Middle frontal gyrus (tissue), 1 donor: ENCODE data around the gene IKZF1.

Experiments used
- DNase-seq: peaks from one replicate; pipeline ENCODE4 v3.0.0-alpha.2; 2015; ENCODE audit warnings: low spot score; ENCODE audit errors: extremely low spot score

IKZF1 gene

GRCh38 chr7:50353894-50354595 lies 49.5 kb downstream of the IKZF1 start:
- DNase-seq = no peak

- DNase-seq = no peak
Observed at GRCh38 chr7:50355817-50356178, 51.3 kb downstream of the IKZF1 start.

- DNase-seq = no peak
Observed at GRCh38 chr7:50356212-50356944, 51.9 kb downstream of the IKZF1 start.

GRCh38 chr7:50356945-50357268 lies 52.4 kb downstream of the IKZF1 start:
- no peak for DNase-seq

GRCh38 chr7:50357426-50357825 lies 52.9 kb downstream of the IKZF1 start:
- no peak for DNase-seq

GRCh38 chr7:50358041-50358705 lies 53.7 kb downstream of the IKZF1 start:
- DNase-seq = no peak

- no peak for DNase-seq
Observed at GRCh38 chr7:50358779-50359178, 54.3 kb downstream of the IKZF1 start.

- DNase-seq = no peak
Observed at GRCh38 chr7:50359258-50359994, 54.9 kb downstream of the IKZF1 start.

GRCh38 chr7:50359995-50360925 lies 55.7 kb downstream of the IKZF1 start:
- DNase-seq = no peak

GRCh38 chr7:50362142-50362541 lies 57.6 kb downstream of the IKZF1 start:
- no peak for DNase-seq

- DNase-seq = no peak
Observed at GRCh38 chr7:50362712-50363282, 58.3 kb downstream of the IKZF1 start.

- DNase-seq = no peak
Observed at GRCh38 chr7:50363327-50364060, 59.0 kb downstream of the IKZF1 start.

- no peak for DNase-seq
Observed at GRCh38 chr7:50364645-50365044, 60.1 kb downstream of the IKZF1 start.

- no peak for DNase-seq
Observed at GRCh38 chr7:50366311-50366710, 61.8 kb downstream of the IKZF1 start.

- DNase-seq = no peak
Observed at GRCh38 chr7:50367100-50367499, 62.6 kb downstream of the IKZF1 start.

- no peak for DNase-seq
Observed at GRCh38 chr7:50367570-50367969, 63.1 kb downstream of the IKZF1 start.

GRCh38 chr7:50368366-50368765 lies 63.9 kb downstream of the IKZF1 start:
- no peak for DNase-seq

GRCh38 chr7:50369143-50370026 lies 64.9 kb downstream of the IKZF1 start:
- DNase-seq = no peak

- DNase-seq = no peak
Observed at GRCh38 chr7:50370884-50371283, 66.4 kb downstream of the IKZF1 start.
